IMR-90 (cell line): ENCODE data around the gene P4HA2.

Experiments
- CTCF ChIP-seq: conservative IDR thresholded peaks from 2 replicates; pipeline ENCODE4 v1.5.1; 2012; ENCODE audit warnings: mild to moderate bottlenecking, low read depth, low read length, improper control_type of control experiment
- FOS ChIP-seq: fragments of 150-350 bp; IDR thresholded peaks from 2 replicates; pipeline ENCODE4 v1.6.1; 2016; ENCODE audit warnings: low read depth, low read length

GRCh38 chr5:132257131-132258101 lies 29.8 kb upstream of the P4HA2 start, which contains the start of gene PDLIM4:
- no peak for TF ChIP-seq FOS
- no peak for TF ChIP-seq CTCF
